GM21528 (cell line): ENCODE results near the gene MYOD1.

Experiments
- ATAC-seq: cut with Tn5 transposase; IDR thresholded peaks from one replicate; pipeline ENCODE4 v1.9.1; 2021; ENCODE audit warnings: mild to moderate bottlenecking, moderate library complexity; ENCODE audit not compliant: unreplicated experiment, low FRiP score

MYOD1 gene

DNA sequence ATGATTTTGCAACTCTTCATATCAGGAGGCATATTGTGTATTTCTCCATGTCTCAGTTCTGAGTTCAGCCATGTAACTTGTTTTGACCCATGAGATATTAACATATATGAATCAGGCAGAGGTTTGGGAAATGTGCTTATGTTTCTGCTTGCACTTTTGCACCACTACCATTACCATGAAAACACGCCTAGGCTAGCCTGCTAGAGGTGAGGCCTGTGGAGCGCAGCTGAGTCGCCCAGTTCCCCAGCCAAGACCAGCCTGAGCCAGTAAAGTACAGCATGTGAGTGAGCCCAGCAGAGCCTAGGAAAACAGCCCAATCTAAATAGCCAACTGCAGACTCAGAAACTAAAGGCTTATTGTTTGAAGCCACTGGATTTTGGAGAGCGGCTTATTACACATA is 18.4 kb upstream of the MYOD1 start:
- no peak for ATAC-seq

- no peak for ATAC-seq
Measured at GRCh38 chr11:17702876-17703275, 16.5 kb upstream of the MYOD1 start.

GRCh38 chr11:17703951-17704350 is 15.4 kb upstream of the MYOD1 start:
- no peak for ATAC-seq

DNA sequence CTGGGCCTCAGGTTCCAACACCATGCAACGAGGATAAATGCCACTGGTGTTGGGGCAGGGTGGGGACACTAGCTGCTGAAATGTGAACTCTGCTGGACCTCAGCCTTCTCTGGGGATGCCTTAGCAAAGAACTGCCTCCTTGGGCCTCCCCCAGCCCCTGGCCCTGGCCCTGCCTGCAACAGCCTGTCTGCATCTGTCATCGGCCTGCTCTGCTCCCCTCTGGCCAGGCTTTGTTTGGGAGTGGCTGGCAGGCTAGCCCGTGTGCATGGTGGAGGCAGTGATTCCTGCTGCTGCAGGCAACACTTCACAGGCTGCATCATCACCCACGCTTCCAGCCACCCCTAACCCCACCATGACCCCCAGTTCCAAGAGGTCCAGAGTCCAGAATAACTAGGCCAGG is 11.5 kb upstream of the MYOD1 start:
- ATAC-seq, result no peak

DNA sequence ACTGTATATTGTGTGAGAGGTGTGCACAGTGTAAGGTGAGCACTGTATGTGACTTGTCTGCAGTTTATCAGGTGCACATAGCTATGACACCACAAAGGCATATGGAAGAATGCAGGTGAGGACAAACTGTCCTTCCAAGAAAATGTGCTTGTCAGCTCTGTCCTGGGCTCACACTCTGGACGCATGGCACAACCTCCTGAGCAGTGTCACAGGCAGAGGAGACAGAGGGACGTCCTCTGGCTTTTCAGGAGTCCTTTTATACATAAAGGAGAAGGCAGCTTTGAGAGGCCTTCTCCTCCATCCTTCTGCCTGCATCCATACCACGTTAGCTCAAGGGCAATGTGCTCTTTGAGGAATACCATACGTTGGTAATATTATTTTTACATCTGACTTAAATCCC is 7.5 kb upstream of the MYOD1 start:
- no peak for ATAC-seq

- no peak for ATAC-seq
Measured at GRCh38 chr11:17713851-17714250, 5.5 kb upstream of the MYOD1 start.

GRCh38 chr11:17714356-17714854 is 5.0 kb upstream of the MYOD1 start:
- ATAC-seq, result no peak

DNA sequence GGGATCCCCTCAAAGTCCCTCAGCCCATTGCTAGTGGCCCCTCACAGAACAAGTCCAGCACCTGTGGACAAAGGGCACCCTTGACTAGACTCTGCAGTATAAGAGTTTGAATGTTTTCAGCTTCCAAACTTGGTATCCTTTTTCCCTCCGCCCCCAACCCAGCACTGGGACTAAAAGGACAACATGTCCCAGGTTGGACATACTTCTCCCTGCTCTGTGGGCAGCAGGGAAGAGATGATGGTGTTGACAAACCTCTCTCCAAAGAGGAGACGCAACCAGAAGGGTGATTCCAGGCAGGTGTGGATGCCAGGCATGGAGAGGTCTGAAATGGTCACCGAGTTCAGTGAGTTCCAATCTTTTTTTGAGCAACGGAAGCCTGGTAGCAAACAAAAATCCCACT is 4.5 kb upstream of the MYOD1 start:
- no peak for ATAC-seq

- ATAC-seq, result no peak
Measured at GRCh38 chr11:17716807-17717206, 2.6 kb upstream of the MYOD1 start.

DNA sequence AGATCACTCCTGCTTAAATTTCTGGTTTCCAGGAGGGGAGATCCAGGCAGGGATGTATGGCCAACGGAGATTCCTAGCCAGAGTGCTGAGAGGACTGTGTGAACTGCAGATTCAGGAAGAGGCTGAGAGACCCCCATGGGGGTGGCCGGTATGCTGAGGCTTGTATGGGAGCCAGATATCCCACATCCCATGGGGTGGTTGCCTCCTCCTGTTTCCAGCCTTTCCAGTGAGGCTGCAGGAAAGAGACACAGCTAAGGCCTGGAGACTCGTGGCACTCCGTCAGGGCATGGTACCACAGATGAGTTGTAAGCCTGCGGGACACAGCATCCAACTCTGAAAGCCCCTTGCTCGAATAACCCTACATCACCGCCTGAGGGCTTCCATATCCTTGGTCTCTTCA is 1.4 kb upstream of the MYOD1 start:
- no peak for ATAC-seq

- ATAC-seq, result no peak
Measured at GRCh38 chr11:17718510-17718962, 835 bp upstream of the MYOD1 start.

DNA sequence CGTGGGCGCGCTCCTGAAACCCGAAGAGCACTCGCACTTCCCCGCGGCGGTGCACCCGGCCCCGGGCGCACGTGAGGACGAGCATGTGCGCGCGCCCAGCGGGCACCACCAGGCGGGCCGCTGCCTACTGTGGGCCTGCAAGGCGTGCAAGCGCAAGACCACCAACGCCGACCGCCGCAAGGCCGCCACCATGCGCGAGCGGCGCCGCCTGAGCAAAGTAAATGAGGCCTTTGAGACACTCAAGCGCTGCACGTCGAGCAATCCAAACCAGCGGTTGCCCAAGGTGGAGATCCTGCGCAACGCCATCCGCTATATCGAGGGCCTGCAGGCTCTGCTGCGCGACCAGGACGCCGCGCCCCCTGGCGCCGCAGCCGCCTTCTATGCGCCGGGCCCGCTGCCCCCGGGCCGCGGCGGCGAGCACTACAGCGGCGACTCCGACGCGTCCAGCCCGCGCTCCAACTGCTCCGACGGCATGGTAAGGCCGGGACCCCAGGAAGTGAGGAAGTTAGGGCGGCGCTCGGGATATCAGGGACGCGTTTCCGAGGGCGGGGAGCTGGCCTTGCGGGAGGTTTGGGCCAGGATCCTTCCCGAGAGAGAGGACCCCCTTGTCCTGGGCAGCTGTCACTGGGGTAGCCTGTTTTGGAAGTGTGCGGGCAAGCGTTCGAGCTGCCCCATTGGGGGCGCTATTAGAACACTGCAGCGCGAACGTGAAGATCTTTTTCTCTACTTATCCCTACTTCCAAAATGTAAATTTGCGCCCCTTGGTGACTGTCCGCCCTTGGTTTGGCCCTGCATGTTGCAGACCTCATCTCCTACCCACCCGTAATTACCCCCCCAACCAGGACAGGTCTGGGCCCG is 796 bp downstream of the MYOD1 start:
- ATAC-seq, result no peak

- ATAC-seq, result no peak
Measured at GRCh38 chr11:17720796-17721171, 1.4 kb downstream of the MYOD1 start.

DNA sequence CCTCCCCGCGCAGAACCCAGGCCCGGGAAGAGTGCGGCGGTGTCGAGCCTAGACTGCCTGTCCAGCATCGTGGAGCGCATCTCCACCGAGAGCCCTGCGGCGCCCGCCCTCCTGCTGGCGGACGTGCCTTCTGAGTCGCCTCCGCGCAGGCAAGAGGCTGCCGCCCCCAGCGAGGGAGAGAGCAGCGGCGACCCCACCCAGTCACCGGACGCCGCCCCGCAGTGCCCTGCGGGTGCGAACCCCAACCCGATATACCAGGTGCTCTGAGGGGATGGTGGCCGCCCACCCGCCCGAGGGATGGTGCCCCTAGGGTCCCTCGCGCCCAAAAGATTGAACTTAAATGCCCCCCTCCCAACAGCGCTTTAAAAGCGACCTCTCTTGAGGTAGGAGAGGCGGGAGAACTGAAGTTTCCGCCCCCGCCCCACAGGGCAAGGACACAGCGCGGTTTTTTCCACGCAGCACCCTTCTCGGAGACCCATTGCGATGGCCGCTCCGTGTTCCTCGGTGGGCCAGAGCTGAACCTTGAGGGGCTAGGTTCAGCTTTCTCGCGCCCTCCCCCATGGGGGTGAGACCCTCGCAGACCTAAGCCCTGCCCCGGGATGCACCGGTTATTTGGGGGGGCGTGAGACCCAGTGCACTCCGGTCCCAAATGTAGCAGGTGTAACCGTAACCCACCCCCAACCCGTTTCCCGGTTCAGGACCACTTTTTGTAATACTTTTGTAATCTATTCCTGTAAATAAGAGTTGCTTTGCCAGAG is 2.0 kb downstream of the MYOD1 start:
- no peak for ATAC-seq

DNA sequence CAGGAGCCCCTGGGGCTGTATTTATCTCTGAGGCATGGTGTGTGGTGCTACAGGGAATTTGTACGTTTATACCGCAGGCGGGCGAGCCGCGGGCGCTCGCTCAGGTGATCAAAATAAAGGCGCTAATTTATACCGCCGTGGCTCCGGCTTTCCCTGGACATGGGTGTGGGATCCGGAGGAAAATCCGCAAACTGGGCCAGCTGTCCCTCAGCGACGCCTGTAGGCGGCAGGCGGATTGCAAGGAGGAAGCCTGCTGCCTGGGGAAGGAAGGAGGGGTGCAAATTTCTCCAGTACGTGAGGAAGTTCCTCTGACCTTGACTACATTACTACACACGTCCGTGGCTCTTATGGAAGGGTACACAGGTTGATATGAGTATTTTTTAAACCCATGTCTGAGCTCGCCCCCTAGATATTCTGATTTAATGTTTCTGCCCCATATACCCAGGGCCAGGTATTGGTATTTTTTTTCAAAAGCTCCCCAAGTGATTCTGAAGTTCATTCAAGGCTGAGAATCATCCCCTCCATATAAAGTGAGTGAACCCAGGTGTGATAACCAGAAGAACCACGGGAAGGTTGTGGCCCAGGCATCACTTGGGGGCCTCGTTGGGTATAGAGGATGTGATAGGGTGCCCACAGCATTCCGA is 2.8 kb downstream of the MYOD1 start:
- ATAC-seq, result no peak

DNA sequence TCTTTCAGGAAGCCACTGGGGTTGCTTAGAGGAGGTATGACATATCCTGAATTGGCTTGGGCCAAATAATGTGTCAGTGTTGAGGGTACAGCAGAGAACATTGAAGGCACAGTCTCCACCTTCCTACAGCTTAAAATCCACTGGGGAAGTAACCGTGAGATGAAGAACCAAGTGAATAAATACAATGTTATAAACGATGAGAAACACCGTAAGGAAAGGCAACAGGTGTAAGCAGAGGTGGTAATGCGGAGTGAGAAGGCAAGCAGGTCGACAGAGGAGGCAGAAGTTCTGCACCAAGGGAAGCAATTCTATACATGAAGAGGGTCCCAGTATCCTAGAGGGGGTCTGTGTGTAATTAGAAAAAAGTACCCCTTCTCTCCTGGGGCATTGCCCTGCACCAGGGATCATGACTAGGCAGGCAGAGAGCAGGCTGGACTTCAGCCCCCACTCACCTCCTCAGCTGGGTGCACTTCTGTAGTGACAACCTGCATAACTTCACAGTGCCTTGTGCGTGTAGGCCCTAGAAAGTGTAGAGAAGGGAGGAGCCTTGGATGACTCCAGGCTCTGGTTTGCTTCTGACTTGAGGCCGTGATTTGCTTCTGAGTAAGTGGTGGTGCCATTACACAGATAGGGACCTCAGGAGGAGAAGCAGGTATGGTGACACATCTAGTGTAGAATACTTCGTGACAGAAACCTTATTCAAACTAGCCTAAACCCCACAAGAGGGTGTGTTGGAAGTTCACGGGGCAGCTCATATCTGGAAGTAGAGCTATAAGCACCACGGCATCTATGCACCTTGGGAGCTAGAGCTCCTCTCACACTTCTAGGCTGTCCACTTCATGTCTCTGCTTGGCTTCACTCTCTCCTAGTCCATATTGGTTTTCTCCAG is 4.9 kb downstream of the MYOD1 start:
- ATAC-seq, result no peak

DNA sequence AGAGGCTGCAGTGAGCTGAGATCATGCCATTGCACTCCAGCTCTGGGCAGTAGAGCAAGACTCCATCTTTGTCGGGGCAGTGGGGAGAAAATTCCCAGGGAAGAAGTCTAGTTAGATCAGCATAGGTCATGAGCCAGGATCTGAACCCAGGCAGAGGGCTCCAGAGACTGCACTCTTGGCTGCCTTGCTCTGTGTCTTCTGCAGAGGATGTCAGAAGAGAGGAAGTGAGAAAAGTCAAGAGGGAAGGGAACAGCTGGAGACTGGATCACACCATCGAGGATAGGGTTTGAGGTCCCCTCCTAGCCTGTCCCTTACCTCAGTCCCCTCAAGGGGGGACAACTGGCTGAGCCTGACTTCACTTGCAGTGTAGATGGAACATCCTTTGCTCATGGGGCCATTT is 5.8 kb downstream of the MYOD1 start:
- no peak for ATAC-seq

- no peak for ATAC-seq
Measured at GRCh38 chr11:17730137-17730536, 10.8 kb downstream of the MYOD1 start.

- ATAC-seq, result peak; percentile 80
Measured at GRCh38 chr11:17730608-17731462, 11.5 kb downstream of the MYOD1 start.
